ENCODE data around the gene GTPBP2.

GTPBP2 gene

GRCh38 chr6:43614396-43614730, 14.7 kb downstream of the GTPBP2 start:
- TF ChIP-seq CTCF (IDR thresholded peaks at IDR 0.05; ENCODE audit: insufficient read depth, low read length, poor library complexity, severe bottlenecking) = no peak
- Histone ChIP-seq H3K4me3 (replicated peaks; ENCODE audit: low read depth, low read length) (no peak overlapping the region), H3K27me3 (replicated peaks; ENCODE audit: control insufficient read depth, insufficient read depth, low read length) (no peaks in the 10 kb centered on the region), H3K36me3 (ENCODE audit: control insufficient read depth, insufficient read depth, low read length) (peaks cover 14% of the 10 kb centered on the region)
- DNase-seq (ENCODE audit: extremely low read depth, insufficient read length) = no peak

- H3K4me3 ChIP-seq (replicated peaks; ENCODE audit: low read depth, low read length) = no peak overlapping the region
- H3K27me3 ChIP-seq (replicated peaks; ENCODE audit: control insufficient read depth, insufficient read depth, low read length) = no peaks in the 10 kb centered on the region
- H3K36me3 ChIP-seq (ENCODE audit: control insufficient read depth, insufficient read depth, low read length) = peaks cover 12% of the 10 kb centered on the region
- DNase-seq (ENCODE audit: extremely low read depth, insufficient read length) = no peak
- TF ChIP-seq CTCF (IDR thresholded peaks at IDR 0.05; ENCODE audit: insufficient read depth, low read length, poor library complexity, severe bottlenecking) = no peak
Observed at GRCh38 chr6:43613721-43614395, 15.2 kb downstream of the GTPBP2 start.

GRCh38 chr6:43610431-43610830, 18.6 kb downstream of the GTPBP2 start:
- no peak for DNase-seq (ENCODE audit: extremely low read depth, insufficient read length)
- TF ChIP-seq CTCF (IDR thresholded peaks at IDR 0.05; ENCODE audit: insufficient read depth, low read length, poor library complexity, severe bottlenecking) = no peak
- Histone ChIP-seq H3K4me3 (replicated peaks; ENCODE audit: low read depth, low read length) (no peak overlapping the region), H3K27me3 (replicated peaks; ENCODE audit: control insufficient read depth, insufficient read depth, low read length) (no peaks in the 10 kb centered on the region), H3K36me3 (ENCODE audit: control insufficient read depth, insufficient read depth, low read length) (peaks cover 12% of the 10 kb centered on the region)

- Histone ChIP-seq H3K36me3 (ENCODE audit: control insufficient read depth, insufficient read depth, low read length) (peaks cover 12% of the 10 kb centered on the region), H3K4me3 (replicated peaks; ENCODE audit: low read depth, low read length) (no peak overlapping the region), H3K27me3 (replicated peaks; ENCODE audit: control insufficient read depth, insufficient read depth, low read length) (no peaks in the 10 kb centered on the region)
- no peak for TF ChIP-seq CTCF (IDR thresholded peaks at IDR 0.05; ENCODE audit: insufficient read depth, low read length, poor library complexity, severe bottlenecking)
- no peak for DNase-seq (ENCODE audit: extremely low read depth, insufficient read length)
Observed at GRCh38 chr6:43609402-43609801, 19.7 kb downstream of the GTPBP2 start.

GRCh38 chr6:43608807-43609206, 20.3 kb downstream of the GTPBP2 start:
- Histone ChIP-seq H3K27me3 (replicated peaks; ENCODE audit: control insufficient read depth, insufficient read depth, low read length) (no peaks in the 10 kb centered on the region), H3K4me3 (replicated peaks; ENCODE audit: low read depth, low read length) (no peak overlapping the region), H3K36me3 (ENCODE audit: control insufficient read depth, insufficient read depth, low read length) (peaks cover 7% of the 10 kb centered on the region)
- TF ChIP-seq CTCF (IDR thresholded peaks at IDR 0.05; ENCODE audit: insufficient read depth, low read length, poor library complexity, severe bottlenecking) = no peak
- DNase-seq (ENCODE audit: extremely low read depth, insufficient read length) = no peak

GRCh38 chr6:43608310-43608763, 20.7 kb downstream of the GTPBP2 start:
- no peak overlapping the region for H3K4me3 ChIP-seq (replicated peaks; ENCODE audit: low read depth, low read length)
- DNase-seq (ENCODE audit: extremely low read depth, insufficient read length) = no peak
- TF ChIP-seq CTCF (IDR thresholded peaks at IDR 0.05; ENCODE audit: insufficient read depth, low read length, poor library complexity, severe bottlenecking) = peak; percentile 79
- no peaks in the 10 kb centered on the region for H3K27me3 ChIP-seq (replicated peaks; ENCODE audit: control insufficient read depth, insufficient read depth, low read length)
- H3K36me3 ChIP-seq (ENCODE audit: control insufficient read depth, insufficient read depth, low read length) = peaks cover 5% of the 10 kb centered on the region
